HT1080 (cell line): ENCODE measurements around the gene PPDPF. TPM values are rescaled to one million over a fixed set of nuclear protein-coding genes. Genes with fewer than 3 reads are reported as not detected.

Experiments
- DNase-seq: peaks from one replicate; pipeline ENCODE4 v3.0.0-alpha.2; 2015; ENCODE audit warnings: low read depth
- total RNA-seq: library from RNA; depleted of rRNA; stranded (reverse); fragments of >200 nt; shearing (Covaris generic); gene quantifications from 2 replicates; pipeline ENCODE4 v1.2.3, GENCODE V29; 2014

PPDPF gene
- total RNA-seq, 1 experiment from 2014 or later = 143 TPM

DNA sequence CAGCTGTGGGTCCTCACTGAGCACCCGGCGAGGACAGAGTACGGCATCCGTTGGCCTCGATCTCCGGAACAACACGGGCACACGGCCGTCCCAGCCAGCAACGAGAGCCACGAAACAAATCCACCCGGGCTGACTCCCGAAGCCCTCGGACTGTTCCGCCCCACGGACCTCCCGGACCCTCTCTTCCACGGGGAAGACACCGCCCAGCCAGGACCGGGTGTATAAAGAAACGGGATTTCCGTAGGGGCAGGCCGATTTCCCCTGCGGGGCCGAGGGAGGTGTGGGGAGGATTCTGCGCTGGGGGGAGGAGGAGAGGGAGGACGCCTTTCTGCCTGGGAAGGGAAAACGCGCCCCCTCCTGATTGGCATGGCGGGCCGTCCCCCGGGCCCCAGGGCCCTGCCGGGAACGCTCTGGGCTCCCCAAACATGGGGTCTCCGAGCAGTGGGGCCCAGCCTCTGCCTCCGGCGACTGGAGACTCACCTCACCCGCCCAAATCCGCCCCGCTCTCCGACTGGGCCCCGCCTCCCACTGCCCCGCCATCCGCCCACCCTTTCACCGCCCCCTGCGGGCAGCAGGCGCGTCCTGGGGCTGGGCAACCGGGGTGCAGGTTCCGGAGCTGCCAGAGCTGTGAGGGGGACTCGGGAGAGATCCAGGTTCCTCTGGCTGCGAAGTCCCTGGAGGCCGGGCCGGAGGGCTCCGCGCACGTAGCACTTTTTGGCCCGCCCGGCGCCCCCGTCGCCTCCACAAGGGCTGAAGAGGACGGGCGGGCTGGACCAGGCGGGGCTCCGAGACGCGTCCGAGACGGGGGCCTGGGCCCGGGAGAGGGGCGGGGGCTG is 679 bp upstream of the PPDPF start:
- DNase-seq = peak; percentile 53

DNA sequence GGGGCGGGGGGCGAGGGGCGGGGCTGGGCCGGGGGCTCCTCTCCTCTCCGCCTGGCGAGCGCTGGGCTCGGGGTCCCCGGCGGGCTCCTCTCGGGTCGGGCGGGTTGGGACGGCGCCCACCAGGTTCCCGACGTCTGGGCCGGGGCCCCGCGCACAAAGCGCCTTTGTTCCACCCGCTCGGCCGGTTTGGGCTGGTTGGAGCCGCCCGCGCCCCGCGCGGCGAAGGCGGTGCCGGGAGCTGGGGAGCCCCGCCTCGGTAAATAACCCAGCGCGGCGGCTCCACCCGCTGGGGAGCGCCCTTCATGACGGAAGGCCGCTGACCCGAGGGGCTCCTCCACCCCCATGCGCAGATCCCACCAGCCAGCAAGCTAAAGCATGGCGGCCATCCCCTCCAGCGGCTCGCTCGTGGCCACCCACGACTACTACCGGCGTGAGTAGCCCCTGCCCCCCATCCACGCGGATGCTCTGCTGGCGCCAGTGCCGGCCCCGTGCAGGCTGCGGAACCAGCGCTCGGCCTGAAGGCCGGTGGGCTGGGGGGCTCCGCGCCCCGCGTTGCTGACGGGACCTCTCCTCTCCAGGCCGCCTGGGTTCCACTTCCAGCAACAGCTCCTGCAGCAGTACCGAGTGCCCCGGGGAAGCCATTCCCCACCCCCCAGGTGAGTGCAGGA is 503 bp downstream of the PPDPF start:
- DNase-seq = peak; percentile 63

DNA sequence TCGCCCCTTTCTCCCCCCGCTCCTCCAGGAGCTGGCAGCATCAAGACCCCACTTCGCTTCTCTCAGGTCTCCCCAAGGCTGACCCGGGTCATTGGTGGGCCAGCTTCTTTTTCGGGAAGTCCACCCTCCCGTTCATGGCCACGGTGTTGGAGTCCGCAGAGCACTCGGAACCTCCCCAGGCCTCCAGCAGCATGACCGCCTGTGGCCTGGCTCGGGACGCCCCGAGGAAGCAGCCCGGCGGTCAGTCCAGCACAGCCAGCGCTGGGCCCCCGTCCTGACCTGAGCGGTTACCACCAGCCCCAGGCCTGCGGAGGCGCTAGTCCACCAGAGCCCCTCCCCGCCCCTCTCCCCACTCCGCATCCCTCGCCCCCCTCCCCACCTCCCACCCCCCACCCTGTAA is 1.0 kb downstream of the PPDPF start:
- no peak for DNase-seq

DNA sequence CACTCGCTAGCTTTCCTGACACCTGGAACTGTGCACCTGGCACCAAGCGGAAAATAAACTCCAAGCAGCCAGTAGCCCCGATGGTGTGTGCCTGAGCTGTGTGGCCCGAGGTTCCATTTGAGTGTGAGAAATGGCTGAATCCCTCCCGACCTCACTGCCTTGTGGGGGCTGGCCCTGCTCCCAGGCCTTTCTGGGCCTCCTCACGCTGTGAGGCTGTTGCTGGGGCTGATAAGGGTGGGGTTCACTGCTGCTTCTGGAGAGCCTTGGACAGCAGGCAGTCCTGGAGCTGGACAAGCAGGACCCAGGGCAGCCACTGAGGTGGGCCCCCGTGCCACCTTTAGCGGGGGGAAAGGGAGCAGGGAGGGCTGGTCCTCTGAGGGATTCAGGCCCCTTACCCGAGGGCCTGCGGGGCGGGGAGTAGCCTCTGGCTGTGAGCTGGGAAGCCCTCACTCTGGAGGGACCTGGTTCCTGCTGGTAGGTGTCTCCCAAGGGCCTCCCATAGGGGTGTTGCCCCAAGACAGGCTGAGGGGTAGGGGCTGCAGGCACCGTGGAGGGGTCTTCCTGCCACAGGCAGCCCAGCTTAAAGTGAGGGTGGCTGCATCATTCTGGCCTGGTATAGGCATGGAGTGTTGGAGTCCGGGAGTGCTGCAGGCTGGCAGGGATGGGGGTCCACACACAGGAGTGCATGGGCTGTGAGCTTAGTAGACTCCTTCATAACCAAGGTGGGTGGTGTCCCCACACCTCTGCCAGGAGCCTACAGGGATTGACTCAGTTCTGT is 1.7 kb downstream of the PPDPF start:
- no peak for DNase-seq

DNA sequence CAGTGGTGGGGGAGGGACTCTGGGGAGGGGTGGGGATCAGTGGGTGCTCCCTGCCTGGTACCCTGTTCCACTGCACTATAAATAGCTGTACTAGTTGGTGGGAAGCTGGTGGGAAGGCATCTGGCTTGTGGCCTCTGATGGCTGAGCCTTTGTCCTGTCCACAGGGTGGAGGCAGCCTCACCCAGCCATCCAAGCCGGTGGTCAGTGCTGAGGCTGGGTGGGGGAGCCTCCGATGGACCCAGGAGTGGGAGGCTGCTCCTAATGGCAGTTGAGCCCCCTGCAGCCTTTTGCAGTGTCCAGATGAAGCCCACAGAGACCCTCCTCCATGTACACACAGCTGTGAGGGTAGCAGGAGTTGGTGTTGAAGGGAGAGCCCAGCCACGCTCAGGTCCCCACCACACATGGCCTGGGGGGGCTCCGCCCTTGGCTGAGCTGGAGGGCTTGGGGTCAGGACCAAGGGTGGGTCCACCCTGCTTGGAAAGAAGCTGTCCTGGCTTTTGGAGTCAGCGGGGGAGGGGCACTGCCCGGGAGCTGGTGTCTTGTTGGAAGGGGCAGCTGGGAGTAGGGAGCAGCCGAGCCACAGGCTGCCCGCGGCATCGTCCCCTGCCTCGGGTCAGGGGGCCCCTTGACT is 2.5 kb downstream of the PPDPF start:
- no peak for DNase-seq

DNA sequence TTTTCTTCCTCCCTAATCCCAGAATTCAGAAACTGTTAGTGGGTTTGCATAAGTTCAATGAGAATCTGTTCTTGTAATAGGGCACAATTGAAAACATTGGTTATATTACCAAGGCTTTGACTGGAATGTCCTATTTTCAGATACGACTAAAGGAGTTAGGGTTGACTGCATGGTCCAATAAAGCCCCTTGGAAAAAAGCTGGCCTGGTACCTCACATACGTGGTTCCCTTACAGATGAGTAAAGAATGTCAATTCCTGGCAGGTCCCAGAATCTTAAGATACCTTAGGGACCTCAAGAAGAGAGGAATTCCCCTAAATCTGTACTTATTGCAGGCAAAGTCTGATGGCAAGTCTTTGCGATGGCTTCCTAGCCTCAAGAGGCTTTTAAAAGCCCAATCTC is 4.6 kb downstream of the PPDPF start:
- no peak for DNase-seq

DNA sequence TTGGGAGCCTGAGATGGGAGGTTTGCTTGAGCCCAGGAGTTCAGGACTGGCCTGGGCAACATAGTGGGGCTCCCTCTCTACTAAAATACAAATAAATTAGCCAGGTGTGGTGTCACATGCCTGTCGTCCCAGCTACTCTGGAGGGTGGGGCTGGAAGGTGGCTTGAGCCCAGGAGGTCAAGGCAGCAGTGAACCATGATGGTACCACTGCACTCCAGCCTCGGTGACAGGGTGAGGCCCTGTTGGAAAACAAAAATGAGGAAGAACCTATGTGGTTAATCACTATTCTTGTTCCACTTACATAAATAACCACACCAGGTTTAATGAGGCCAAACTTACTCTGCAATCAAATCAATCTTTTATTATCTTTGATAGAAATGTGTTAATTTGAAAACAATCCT is 5.4 kb downstream of the PPDPF start:
- DNase-seq = no peak

DNA sequence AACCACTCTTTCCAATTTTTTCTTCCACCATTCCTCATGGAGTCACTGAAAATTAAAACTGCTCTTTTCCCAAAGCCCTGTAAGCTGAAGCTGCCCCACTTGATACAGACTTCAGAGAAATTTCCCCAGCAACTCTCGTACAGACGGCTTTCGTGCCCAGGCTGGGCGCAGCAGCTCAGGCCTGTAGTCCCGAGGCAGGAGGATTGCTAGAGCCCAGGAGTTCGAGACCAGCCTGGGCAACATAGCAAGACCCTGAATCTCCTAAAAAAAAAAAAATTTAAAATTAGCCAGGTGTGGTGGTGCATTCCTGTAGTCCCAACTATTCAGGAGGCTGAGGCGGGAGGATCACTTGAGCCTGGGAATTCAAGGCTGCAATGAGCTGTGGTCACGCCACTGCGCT is 6.6 kb downstream of the PPDPF start:
- no peak for DNase-seq

DNA sequence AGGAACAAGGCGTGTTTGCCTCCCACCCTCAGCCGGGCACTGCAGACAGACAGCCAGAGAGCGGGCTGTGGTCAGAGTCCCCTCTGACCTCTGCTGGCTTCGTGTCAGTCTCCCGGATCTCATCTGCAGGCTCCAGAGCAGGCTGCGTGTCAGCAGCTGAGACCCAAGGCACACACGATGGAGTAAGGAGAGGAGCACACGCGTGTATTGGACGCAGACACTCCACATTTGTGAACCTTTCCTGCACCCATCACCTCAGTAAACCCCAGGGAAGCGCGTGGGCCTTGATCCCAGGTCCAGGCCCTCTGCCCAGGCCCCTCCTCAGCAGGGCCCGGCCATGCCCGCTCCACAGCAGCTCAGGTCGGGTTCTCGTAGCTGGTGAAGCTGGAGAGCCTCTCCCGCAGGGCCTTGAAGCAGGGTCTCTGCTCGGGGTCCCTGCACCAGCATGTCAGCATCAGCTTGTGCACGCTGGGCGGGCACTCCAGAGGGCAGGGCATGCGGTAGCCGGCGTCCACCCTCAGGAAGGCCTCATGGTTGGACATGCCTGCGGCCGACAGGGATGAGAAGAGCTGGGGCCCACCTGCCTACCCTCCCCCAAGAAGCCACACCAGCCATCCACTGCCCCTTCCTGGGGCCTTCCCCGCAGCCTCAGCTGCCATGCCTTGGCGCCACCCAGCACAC is 8.8 kb downstream of the PPDPF start:
- no peak for DNase-seq

DNA sequence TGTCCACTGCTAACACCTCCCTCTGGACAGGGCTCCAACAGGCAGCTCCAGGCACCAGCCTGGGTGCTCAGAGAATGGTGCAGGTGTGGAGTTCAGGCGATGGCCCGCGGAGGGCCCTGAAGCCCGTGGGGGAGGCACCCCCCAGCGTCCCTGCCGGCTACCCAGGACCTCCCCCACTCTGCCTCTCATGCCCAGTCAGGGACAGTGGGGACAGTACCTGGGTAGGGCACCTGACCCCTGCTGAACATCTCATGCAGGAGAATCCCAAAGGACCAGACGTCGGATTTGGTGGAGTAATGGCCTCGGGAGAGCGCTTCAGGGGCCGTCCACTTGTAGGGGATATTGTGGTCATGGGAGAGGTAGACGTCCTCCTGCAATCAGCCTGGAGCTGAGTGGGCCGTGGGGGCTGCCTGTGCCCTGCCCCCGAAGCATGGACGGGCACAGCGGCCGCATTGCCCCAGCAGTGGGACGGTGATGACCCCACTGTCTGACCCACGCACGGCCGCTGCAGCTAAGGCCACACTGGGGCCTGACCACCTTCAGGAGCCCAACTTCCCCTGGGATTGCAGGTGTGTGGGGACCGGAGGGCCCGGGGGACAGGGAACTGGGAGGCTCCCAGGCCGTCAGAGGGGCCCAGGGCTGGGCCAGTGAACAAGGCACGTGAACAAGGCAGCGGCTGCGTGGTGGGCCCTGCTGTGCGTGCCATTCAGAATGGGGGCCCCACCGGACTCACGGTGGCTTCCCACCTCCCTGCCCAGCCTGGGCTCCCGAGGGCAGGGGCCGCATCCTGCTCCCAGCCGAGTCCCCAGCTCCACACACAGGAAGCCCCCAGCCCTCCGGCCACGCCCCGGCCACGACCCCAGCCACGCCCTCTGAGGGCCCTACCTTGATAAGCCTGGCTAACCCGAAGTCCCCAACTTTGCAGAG is 9.6 kb downstream of the PPDPF start:
- DNase-seq = no peak

DNA sequence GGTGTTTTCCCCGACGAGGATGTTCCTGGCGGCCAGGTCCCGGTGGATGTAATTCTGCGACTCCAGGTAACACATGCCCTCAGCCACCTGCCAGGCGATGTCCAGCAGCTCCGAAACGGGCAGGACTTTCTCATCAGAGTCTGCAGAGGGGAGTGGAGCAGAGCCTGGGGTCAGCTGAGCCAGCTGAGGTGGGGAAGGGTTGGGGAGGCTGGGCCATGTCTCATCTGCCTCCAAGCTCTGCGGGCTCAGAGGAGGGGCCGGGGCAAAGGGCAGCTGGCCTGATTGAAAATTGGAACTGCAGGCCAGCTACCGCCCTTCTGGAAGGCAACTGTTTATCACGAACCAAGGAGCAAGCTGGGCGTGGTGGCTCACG is 10.2 kb downstream of the PPDPF start:
- DNase-seq = no peak

DNA sequence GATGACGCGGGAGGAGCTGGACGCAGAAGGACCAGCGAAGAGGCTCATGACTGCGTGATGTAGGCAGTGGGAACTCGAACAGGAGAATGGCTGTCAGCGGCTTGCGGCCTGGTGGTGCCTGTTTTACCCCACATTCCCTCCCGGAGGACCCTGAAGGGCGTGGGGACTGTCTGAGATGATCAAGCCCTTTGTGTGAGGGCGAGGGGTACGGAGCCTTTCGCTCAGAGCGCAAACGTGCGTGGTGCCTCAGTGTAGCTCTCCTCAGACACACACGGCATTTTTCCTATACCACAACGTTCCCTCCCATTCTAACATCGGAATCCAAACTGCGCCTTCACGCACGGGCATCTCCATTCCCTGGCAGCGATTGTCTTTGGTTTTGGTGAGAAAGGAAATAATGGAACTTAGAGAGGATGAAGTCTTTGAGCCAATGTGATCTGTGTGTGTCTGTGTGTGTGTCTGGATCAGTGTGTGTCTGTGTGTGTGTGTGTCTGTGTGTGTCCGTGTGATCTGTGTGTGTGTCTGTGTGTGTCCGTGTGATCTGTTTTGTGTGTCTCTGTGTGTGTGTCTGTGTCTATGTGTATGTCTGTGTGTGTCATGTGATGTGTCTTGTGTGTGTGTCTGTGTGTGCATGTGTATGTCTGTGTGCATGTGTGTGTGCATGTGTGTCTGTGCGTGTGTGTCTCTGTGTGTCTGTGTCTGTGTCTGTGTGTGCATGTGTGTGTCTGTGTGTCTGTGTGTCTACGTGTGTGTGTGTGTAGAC is 11.3 kb downstream of the PPDPF start:
- DNase-seq = no peak

DNA sequence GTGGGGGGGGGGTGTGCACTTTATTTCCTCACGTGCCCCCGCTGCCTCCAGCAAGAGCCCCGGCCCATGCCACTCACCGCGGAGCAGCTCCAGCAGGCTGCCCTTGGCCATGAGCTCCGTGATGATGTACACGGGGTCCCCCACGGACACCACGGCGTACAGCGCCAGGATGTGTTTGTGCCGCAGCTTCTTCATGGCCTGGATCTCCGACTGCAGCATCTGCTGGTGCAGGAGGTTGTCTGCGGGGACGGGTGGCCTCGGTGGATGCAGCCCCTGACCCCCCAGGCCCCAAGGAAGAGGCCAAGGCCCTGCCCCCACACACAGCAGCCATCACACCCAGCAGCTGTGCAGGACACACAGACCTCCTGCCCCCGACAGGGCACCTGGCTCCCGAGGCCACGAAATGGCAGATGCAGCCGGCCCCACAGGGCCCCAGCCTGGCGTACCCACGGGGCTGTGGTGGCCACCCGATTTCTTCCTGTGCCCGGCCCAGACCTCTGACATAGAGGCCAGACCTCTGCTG is 11.9 kb downstream of the PPDPF start:
- no peak for DNase-seq

DNA sequence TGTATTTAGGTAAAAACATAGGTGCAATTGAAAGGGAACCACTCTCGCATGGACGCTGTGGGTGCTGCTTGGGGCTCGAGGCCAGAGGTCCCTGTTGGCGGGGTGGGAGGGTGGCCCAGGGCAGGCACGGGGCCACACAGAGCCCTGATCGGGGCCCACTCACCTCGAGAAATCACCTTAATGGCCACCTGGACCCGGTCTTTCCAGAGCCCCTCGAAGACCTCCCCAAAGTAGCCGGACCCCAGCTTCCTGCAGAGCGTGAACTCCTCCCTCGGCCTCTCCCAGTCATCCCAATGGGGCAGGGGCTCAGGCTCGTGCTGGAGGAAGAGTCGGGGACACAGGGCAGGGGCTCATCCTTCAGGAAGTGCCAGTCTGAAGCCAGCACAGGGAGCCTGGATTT is 12.8 kb downstream of the PPDPF start:
- DNase-seq = no peak

DNA sequence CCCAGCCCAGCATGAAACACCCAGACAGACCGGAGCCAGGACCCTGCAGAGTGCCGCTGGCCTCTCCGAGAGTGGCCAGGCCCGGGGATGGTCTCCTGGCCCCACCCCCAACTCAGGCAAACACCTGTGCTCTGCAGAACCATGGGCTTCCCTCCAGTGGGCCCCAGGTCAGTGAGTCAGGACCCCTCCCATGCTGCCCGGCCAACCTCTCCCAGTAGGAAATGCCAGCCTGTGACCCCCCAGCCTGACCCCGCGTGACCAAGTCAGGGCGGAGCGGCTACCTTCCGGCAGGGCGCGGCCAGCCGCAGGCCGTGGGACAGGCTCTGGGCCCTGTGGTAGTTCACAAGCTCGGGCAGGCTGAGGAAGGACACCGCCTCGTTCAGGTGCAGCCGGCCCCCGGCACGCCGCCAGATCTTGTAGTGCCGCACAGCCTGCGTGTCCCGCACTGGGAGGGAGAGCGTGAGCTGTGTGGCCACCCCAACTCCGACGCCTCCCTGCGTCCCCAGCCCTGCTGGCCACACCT is 13.4 kb downstream of the PPDPF start:
- DNase-seq = no peak

DNA sequence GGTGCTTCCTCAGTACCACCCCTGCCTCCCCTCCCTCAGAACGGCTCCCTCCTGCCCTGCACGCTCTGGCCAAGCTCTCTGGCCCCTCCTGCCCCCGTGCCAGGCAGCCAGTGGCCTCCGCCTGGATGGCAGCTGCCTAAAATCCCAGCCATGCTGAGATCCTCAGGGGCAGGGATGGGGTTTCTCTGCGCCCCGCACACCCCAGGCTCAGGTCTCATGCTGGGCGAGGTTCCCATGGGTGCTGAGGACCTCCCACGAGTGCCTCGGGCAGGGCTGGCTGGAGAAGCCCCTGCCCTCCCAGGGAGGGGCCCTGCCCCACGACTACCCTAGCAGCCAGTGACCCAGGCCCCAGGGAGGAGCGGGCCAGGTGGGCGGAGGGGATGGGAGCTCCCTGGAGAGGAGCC is 13.9 kb downstream of the PPDPF start:
- no peak for DNase-seq

DNA sequence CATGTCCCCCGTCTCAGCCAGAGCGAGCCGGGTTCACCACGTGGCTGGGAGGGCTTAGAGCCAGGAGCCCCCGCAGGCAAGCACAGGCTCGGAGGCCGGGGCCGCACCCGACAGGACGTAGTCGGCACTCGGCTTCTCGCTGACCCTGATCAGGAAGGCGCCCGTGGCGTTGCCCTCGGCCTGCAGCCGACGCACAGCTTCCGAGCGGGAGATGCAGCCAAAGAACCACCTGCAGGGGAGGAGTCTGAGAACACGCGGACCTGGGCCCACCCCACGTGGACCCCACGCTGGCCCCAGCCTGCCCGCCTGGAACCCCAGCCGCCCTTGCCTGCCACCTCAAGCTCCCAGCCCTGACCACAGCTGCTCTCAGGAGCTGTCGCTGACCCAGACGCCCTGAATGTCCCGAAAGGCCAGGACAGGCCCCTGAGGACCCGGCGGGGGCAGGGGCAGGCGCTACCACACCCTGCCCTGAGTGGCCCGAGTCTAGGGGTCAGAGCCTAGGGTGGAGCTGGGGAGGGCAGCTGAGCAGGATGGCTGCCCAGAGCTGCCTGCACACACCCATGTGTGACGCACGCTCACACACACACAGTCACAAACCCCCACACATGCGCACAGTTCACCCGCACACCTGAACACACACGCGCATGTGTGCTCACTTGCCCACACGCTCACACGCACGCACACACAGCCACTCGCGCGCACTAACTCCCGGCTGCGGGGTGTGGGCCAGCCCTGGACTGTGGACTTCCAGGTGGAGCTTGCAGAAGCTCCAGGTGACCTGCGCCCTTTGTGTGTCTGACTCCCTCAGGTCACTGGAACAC is 14.5 kb downstream of the PPDPF start:
- no peak for DNase-seq
